Activated gamma-delta T cell treated with Interleukin-2 at 50 U/mL for 16 hours (primary cell): Measurements from ENCODE around the gene NUCKS1.

Experiments used
- DNase-seq: peaks from one replicate; pipeline ENCODE4 v3.0.0-alpha.2; 2020

The NUCKS1 gene, protein sequence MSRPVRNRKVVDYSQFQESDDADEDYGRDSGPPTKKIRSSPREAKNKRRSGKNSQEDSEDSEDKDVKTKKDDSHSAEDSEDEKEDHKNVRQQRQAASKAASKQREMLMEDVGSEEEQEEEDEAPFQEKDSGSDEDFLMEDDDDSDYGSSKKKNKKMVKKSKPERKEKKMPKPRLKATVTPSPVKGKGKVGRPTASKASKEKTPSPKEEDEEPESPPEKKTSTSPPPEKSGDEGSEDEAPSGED

DNA sequence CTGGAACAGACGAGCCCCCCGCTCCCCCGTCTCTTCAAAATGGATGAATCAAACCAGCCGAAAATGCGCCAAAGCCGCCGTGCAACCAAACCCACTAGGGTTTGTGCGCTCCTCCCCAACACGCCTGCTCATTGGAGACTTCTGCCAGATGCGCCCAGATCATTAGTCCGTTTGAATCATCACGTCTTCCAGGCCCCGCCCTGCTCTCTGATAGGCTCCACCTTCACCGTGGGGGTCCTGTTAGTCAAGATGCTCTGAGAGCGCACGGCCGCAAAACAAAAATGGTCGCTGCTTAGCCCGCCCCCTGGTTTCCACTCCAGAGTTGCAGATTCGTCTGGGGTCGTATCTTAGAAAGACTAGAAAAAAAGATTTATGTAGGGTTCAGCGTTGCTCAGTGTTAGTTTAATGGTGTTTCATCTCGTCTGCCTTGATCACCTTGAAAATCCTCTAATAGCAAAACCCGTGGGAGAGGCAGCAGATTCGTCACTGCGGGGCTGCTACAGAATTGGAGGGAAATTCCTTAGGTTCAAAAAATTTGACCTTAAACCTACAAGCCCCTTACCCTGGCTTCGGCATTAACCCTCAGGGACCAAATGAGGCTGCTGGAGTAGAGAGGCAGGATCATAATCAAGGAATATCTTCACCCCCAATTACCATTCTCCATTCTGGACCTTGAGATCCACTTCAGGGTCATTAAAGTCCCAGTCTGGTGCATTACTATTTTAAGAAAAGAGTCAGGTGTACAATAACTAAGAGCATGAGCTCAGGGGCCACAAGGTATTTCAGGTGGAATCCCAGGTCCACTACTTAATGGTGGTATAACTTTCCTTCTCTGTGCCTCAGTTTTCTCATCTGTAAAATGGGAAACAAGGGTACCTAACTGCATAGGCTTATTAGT lies at the start of gene NUCKS1:
TSS of gene NUCKS1 (minus strand) at position 45 of the 898 bp plus-strand sequence. CDS start 209 bp downstream, outside the sequence.
- peak; percentile 97 for DNase-seq

DNA sequence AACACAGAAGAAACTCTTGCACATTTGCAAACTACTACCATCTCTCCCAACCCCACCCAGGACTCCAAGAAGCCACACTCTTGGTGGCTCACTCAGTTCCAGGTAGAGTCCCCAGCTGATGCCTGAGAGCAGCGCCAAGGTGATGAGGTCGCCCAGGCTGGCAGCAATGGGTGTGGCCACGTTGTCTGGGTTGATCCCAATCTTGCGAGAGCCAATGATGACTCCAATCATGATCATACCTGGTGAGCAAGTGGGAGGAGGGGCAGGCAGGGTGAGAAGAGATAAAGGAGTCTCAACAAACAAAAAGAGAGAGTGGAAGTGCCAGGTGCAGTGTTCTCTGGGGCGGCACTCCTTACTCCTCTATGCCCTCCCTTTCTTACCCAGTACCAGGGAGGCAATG lies 48.6 kb upstream of the NUCKS1 start:
- no peak for DNase-seq

DNA sequence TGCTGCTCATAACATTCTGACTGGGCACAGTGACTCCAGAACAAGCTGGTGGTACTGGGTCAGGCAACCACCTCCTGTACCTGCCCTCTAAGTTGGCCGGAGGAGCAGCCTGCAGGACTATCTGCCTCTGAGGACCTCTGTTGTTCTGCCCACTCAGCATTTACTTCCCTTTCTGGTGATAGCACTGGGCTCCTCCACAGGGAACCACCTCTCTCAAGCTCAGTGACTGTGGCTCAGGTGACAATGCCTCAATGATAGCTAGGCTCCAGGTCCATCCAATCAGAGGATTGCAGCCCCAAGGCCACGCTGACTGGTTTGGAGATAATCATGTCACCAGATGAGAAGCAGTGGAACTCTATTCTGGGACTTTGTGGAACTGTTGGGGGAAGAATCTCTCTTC lies 47.2 kb upstream of the NUCKS1 start:
- DNase-seq, result no peak

DNA sequence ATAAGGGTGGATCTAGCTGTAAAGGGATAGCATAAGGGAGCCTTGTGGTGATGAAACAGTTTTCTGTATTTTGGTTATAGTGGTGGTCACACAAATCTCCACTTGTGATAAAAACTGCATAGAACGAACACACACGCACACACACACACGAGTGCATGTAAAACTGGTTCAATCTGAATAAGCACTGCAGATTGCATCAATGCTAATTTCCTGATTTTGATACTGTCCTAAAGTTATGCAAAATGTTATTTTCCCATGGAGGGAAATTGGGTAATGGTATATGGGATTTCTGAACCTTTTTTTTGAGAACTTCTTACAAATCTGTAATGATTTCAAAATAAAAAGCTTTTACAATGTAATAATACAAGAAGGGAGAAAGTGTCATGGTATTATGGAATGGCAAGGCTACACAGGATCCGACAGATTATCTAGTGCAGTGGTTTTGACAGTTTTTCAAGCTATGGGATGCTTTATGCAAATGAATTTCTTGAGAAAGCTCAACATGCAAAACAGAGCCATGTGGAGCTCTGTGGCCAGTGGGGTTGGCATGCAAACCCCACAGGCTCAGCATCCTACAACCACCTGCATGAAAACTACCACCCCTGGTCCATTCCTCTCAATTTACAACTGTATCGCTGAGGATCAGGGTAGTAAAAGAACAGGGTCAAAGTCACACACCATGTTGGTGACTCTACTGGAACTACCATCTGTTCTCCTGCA lies 44.2 kb upstream of the NUCKS1 start:
- DNase-seq, result no peak

DNA sequence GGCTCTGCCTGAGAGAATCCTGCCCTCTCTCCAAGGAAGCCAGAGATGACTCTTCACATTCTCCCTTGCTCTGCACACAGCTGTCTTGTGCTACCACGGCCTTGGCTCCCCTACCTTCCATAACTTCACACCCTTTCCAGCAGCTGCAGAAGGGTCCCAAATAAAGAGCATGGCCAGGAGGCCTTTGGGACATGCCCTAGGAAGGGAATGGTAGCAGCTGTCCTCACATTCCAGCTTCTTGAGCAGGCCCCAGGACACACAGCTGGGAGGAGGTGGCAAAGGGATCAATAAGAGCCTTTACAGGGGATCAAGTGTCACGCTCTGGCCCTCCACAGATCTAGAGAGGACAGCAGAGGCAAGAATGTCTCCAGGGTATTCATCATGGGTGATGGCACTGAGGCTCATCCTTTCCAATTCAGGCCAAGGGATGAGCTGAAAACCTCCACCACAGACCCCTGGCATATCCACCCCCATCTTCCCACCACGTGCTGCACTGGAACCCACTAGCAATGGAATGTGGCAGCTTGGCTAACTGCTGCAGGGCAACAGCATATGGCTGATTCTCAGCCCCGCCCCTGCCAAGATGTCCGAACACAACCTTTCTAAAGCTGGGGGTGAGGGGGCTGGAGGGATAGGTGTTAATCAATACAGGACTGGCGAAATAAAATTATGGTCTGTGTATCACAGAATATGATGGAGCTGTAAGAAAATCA lies 43.1 kb upstream of the NUCKS1 start:
- DNase-seq, result no peak

DNA sequence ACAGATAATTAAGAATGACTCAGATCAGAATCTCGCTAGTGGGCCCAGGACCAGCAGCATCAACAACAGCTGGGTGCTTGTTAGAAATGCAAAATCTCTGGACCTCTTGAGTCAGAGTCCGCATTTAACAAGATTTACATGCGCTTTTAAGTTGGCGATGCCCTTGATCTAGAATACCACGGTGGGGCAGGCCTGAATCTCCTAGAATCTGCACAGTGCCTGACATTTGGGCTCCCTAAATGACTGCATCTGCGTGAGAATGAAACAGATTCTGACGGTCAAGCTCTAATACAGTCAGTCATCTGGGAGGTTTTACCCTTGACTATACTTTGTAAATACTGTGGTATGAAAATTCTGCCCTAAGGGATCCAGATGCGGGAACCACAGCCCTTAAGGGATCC lies 42.5 kb upstream of the NUCKS1 start:
- DNase-seq, result no peak

DNA sequence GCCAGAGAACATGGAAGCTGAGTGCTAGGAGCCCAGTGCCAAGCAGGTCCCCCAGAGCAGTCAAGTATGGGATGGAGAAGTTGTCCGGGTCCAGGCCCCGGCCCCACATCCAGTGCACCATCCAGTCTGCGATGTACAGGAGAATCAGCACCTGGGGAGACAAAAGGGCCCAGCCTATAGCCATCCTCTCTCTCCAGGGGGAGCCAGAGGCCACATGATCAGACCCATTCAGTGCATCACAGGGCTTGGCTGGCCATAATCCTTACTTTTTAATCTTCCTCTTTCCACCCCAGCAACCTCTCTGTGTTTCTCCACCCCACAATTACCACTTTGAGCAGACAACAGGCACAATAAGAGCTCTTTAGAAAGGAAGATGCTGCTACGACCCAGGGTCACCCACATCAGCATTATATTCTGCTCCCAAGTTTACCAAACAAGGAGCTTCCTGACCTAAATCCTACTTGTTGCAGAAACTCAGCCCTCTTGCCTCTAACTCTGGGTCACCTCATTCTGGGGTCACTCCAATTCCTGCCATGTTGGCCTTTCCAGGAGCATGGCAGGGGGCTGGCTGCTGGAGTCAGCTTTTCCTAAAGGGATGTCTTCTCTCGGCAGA lies 41.7 kb upstream of the NUCKS1 start:
- peak; percentile 60 for DNase-seq

DNA sequence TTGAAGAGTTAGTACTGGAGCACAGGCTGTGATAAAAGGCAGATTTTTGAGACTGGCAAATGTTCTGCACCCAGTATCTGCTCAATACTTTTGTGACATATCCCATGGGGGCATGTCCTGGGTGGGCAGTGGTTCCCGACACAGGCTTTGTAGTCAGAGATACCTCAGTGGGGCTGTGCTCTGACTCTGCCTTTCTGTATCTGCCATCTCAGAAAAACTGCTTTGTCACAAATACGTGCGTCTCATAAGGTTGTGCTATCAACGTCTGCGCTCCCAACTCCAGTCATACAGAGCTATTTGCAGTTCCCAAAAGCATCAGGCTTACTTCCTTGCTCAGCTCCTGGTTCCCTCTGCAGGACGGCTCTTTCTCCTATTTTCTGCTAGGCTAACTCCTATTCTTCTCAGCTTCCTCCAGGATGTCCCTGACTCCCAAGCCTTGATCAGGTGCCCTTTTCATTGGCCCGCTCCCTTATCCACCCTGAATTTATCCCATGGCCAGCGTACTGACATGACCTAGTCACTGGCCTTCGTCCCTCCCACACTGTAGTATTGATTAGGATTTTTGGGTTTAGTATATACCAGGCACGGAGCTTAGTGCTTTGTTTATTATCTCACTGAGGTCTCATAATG lies 37.4 kb upstream of the NUCKS1 start:
- DNase-seq, result no peak

DNA sequence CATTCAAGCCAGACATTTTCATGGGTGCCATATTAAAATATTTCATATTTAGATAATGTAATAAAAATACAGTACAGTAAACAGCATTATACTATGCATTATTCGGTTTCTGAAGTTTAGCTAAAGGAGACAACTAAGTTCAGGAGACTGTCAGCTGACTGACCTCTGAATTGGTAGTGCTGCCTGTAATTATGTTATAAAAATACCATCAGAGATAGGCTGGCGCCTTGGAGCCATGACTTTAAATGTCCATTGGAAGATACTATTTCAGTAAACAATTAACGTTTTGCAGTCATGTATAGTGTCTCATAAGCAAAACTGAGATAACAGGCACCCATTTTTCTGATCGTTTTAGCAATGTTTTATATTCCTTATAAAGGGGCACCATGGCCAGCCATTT lies 36.6 kb upstream of the NUCKS1 start:
- DNase-seq, result no peak

DNA sequence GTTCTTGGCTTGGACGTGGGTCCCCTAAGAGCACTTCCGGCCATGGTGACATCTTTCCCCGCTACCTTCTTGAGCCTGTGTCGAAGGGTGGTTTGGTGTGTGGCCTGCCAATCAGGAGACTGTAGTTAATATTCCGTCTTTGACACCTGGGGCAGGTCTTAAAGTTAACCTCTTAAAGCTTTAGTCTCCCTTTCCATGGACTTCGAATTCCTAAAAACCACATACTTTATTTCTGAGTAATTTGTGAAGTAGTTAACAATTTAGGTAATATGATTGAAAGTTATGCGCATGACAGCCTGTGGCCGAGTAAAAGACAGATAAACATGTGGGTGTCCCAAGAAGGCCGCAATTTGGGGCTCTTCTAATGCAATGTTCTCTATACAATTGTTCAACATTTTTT lies 35.5 kb upstream of the NUCKS1 start:
- no peak for DNase-seq

DNA sequence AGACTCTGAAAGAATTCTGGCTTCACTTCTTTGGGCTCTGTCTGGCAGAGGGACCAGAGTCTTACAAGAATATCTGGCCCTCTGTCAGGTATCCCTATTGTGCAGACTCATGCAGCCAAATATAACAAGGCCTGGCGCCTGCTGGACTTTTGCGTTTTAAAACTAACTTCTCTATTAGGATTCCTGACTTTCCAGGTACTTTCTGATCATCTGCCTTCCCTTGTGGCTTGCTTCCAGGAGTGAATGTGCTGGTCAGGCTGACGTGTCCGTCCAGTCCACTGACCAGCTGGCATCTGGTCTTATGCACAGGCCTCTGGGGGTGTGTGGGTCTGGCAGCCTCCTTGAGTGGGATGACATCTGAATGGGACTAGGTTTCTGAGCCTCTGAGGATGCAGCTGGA lies 33.9 kb upstream of the NUCKS1 start:
- no peak for DNase-seq

DNA sequence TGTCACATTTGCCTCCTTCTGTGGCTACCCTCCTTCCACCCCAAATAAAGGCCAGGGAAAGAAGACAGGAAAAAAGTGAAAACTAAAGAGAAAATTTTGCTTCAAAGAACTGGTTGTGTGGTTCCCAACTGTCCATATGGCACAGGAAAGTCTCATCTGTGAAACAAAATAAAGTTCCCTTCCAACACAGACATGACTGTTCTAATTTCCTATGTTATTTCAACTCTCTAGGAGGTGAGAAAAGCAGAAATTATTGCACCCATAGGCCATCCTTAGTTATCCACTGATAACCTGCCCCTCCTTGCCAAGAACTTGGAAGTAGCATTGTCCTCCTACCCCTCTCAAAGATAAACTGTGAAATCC lies 33.4 kb upstream of the NUCKS1 start:
- no peak for DNase-seq

DNA sequence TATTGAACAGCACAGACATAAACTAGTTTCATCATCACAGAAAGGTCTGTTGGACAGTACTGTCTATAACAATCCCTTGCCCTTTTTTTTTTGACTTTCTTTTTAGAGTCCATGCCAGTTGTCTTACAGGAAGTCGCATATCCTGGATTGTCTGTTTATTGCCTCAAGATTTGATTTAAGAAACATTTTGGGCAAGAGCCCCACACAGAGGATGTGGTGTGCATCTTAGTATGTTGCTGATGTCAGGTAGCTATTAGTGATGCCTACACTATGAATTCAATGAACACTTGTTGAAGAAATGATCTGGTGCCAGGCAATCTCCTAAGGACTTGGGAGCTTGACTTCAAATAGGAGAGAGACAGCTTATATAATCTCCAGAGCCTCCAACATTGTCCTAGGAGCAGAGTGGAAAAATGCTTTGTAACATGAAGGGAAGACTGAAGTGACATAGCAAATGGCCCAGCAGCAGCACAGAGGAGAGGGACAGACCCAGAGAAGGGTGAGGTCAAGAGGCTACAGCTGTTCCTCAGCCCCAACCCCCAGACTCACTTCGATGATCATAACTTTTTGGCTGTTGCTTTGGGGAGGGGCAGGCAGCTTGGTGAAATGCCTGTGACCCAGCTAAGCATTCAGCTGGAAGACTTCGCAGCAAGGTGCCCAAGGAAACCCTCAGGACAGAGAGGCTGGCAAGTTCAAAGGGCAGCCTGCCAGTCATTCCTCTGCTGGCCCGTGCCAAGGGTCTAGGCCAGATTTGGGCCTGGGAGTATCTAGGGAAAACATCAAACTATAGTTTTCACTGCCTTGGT lies 32.8 kb upstream of the NUCKS1 start:
- no peak for DNase-seq

DNA sequence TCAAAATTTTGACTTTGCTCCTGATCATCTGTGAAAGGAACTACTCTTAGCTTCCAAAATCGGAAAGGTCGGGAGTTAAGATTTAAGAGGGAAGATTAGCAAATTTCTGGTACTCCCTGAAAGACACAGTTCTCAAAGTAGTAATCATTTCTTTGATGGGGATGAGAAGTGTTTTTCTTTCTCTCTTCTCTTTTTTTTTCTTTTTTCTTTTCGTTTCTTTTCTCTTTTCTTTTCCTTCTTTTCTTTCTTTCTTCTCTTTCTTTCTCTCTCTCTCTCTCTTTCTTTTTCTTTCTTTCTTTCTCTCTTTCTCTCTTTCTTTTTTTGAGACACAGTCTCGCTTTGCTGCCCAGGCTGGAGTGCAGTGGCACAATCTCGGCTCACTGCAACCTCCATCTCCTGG lies 30.4 kb upstream of the NUCKS1 start:
- no peak for DNase-seq

DNA sequence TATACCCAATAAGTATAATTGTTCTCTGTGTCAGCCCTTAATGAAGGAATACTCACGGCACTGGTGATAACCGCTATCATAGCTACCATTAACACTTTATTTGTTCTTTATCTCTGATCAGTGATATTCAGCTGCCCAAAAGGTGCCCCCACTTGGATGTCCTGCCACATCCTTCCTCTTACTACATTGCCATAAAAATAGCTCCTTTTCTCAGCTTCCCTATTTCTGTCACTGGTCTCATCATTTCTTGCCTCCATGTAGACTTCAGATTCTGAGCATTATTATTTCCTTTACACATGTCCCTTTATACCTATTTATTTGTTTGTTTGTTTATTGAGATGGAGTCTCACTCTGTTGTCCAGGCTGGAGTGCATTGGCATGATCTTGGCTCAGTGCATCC lies 28.0 kb upstream of the NUCKS1 start:
- DNase-seq, result no peak

DNA sequence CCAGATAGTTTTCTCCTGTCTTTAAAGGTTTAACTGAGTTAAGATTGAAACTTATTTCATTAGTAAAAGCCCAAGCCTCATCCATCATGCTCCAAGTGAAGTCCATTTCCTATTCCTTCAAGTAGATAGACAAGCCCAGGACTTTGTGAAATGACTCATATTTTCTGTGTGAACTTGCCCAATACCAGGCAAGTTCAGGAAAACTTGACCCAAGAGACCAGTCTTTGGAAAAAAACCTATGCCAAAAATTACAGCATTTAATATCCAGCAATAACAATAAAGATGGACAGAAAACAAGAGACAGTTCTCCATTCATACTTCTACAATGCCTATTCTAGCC lies 25.7 kb upstream of the NUCKS1 start:
- no peak for DNase-seq

DNA sequence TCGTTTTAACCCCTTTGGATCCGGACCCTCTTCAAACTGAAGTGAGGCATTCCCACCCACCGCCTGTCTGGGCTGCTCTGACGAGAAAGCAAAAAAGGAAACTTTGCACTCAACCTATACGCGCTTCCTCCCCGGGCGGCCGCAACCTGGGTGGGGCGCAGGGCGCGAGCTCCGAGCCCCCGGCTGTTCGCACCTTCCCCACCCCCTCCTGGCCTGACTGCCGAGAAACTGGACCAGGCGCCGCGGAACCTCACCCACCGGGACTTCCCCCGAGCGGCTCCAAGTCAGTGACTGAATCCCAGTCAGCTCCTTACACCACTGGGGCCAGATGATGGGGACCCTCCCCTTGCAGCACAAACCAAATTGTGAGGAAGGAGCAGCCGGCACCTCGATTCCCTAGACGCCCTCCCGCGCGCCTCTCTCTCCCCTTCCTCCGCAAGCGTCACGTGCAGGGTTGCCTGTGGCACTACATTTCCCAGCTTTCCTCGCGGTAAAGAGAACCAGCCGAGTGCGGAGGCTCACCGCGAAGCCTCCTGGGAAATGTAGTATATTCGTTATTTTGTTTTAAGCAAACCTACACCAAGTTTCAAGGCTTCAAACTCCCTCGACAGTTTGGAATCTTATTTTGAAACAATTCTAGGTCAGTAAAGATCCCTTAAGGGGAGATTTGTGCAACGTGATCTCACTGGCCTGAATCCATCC lies 25.2 kb upstream of the NUCKS1 start, which contains the start of gene RAB29:
TSS of gene RAB29 (minus strand) at position 468 of the 702 bp plus-strand sequence. CDS start 526 bp downstream, outside the sequence.
- peak; percentile 79 for DNase-seq

DNA sequence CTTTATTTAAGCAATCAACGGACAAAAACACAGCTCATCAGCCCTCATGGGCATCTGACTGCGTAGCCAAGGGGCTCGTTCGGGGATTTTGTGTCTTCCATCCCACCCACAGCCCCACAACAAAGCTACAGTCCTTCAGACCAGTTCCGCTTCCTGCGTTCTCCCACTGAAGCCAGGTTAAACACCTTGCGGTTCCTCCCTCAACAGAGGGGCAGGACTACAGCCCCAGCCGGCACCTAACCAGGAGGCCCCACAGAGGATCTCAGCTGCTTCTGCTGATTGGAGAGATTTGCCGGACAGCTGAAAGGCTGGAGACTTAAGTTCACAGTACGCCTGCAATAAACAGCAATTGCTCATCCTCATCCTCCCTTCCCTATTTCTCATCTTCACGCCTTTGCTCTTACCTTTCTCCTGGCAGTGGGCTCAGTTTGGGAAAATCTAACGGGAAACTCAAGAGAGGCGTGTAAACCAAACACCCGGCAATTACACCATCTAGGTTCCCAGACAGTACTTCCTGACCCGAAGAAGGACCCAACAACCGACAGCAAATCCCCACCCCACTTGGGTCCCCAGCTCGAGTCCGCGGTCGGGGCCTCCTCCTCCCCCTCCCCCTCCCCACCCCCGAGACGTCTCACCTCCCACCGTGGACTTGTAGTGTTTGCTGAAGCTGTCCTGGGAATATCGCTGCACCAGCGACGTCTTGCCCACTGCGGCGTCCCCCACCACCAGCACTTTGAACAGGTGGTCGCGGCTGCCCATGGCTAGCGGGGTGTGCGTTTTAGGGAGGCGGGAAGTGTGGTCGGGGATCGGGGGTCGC lies 24.4 kb upstream of the NUCKS1 start:
- peak; percentile 53 for DNase-seq

DNA sequence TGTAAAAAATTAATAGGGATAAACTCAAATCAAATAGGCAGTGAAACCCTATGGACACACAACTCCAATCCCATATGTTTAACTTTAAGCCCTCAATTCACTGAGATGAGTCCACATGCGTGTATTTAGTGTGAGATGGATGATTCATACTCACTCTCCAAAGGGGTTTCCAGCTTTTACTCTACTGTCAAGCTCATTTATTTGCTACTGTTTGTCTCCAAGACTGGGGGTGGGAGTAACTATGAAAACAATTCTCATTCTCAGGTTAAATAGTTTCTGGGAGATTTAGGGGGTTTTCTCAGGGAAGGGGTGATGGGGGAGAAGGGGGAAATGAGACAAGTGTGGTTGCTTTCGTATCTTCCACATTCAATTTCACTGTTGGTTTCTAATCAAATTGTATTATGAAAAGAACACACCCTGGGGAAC lies 22.6 kb upstream of the NUCKS1 start:
- DNase-seq, result no peak

DNA sequence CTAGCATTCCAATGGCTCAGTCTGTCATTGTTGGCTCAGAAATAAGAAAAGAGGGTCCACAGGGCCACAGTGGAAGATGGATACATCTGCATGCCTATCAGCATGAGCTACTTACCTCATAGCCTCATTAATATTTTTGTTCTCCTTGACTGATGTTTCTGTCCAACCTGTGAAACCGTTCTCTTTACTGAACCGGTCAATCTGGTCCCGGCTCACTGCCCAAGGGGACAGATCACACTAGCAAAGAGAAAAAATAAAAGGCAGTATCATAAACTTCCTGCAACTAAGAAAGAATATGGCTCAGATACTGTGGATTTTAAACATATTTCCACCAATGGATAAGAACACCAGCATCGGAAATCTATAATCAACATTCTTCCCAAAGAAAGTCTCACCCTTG lies 20.6 kb upstream of the NUCKS1 start:
- DNase-seq, result no peak
